Right lobe of liver (tissue), 6 donors: Measurements from ENCODE around the gene STRBP. TPM values are rescaled to one million over a fixed set of nuclear protein-coding genes. Genes with fewer than 3 reads are reported as not detected.

ENCODE experiments used
- ATAC-seq, 4 donors: fragments of 200-7000 bp; cut with Tn5 transposase; one replicate each; pipeline ENCODE4 v1.9.1; 2020; ENCODE audit warnings: mild to moderate bottlenecking in 4 of 4, moderate library complexity in 4 of 4
- DNase-seq, 3 donors: peaks; one replicate each; pipeline ENCODE4 v3.0.0-alpha.2; 2020
- H3K27ac ChIP-seq, 3 donors: fragments of 200-600 bp; one replicate each; pipeline ENCODE4 v1.8.0; 2022
- H3K27me3 ChIP-seq, 2 donors: fragments of 200-600 bp; one replicate each; pipeline ENCODE4 v1.8.0; 2022
- H3K36me3 ChIP-seq, 4 donors: fragments of 200-600 bp; sonication (generic) in 1 of 4; one replicate each; pipeline versions ENCODE4 v1.5.1 to v1.8.0; 2017 to 2022; ENCODE audit warnings: control low read depth in 1 of 4
- H3K4me1 ChIP-seq, 4 donors: fragments of 200-600 bp; sonication (generic) in 1 of 4; one replicate each; pipeline versions ENCODE4 v1.5.1 to v1.8.0; 2017 to 2022; ENCODE audit warnings: control low read depth in 1 of 4
- H3K4me3 ChIP-seq, 3 donors: fragments of 200-600 bp; one replicate each; pipeline ENCODE4 v1.8.0; 2022
- H3K9me3 ChIP-seq, 4 donors: fragments of 200-600 bp; sonication (generic) in 1 of 4; one replicate each; pipeline versions ENCODE4 v1.5.1 to v1.8.0; 2017 to 2022; ENCODE audit warnings: control low read depth in 1 of 4
- POLR2A ChIP-seq: fragments of 450-650 bp; IDR thresholded peaks from one replicate; pipeline ENCODE4 v1.6.1; 2017; ENCODE audit warnings: antibody characterized with exemption, mild to moderate bottlenecking
- WGBS: methylation state at CpG from one replicate; pipeline ENCODE4 v1.1.6; 2018; ENCODE audit warnings: low coverage, low lambda C conversion rate; ENCODE audit not compliant: insufficient coverage; ENCODE audit errors: missing lambda C conversion rate; 5-methylcytosine and 5-hydroxymethylcytosine counted together
- intact Hi-C, 2 donors: fragments of 100-400 bp; cut with DNase I; formaldehyde crosslinking; loops; one replicate each; pipeline versions ENCODE4 v1.11.2 to v1.14.1; 2022
- total RNA-seq, 6 experiments: library from RNA; depleted of rRNA in 2 of 6; stranded (reverse); fragments of >200 nt in 2 of 6; fragmentation: NEBNext Ultra II Directional in 3 of 6; extraction: Animal tissue kit (Norgen Biotek cat#: 25700) in 3 of 6; gene quantifications; one replicate each; pipeline versions ENCODE4 v1.1.0 to v1.2.4, GENCODE V29; 2016 to 2023
- TF ChIP-seq, protein P1 (sequence below), 4 donors: fragments of 200-600 bp in 3 of 4; fragments of 450-650 bp in 1 of 4; IDR thresholded peaks; one replicate each; pipeline versions ENCODE4 v1.5.1 to v1.8.0; 2016 to 2022; ENCODE audit warnings: antibody characterized with exemption in 4 of 4, mild to moderate bottlenecking in 2 of 4
- donor health status: DM: no; HTN: yes; CAD: no.
- donor health status: DM: no; HTN: no; CAD: no.
- donor health status: DM: no; HTN: no; CAD: no.
- donor health status: DM: no; HTN: yes; CAD: no.
- donor health status: DM: no; HTN: yes; CAD: no.

Gene STRBP
- total RNA-seq, 6 experiments from 2014 or later: 5.3 to 10.2 (median 8.3) TPM

DNA sequence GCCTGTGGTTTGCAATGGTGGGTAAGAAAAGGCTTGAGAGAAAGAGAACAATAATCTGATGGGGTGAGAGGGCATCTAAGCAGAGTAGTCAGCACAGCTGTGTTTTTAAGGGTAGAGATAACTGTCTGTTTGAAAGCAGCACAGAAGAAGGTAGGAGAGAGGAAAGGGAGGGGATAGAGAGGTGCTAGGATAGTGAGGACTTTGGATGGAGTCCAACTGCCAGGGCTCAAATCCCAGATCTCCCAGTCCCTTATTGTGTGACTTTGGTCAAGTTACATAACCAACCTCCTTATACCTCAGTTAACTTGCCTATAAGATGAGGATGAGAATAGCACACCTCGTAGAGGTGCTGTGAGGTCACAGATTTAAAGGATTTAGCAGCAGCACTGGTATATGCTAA lies 179.3 kb downstream of the STRBP start:
- 67% methylated on average over 1 of the region's 1 CpG for WGBS
- H3K36me3 ChIP-seq: peaks cover 0 to 12% (median 4%) of the 10 kb centered on the region in 4 donors

DNA sequence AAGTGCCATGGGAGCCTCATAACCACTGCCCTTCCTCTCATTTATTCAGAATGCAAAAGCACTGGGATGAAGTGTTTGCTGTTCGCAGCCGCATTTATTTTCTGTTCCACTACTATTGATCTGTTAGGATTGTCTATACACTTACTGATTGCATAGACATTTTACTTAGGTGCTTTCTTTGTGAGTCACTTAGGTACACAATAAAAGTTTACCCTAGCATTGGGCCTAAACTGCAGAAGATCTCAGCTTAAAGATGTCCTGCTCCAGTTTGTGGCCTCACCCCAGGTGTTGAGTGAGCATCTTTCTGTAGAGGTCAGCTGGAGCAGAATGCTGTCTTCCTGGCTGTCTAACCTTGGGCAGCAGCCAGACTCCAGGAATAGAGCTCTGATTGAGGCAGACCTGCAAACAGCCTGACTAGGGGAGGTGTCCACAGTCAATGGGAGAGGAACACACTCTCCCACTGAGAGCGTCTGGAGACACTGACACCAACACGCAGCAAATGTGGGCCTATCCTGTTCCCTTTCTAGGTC lies 181.0 kb downstream of the STRBP start:
- Histone ChIP-seq H3K4me3 (no peak overlapping the region), H3K27ac (peak overlapping the region in 1 of 3 donors; percentile 24), H3K4me1 (peaks cover 0 to 23% (median 0%) of the 10 kb centered on the region in 4 donors), H3K36me3 (peaks cover 0 to 7% (median 3%) of the 10 kb centered on the region in 4 donors), H3K9me3 (no peaks in the 10 kb centered on the region), H3K27me3 (no peaks in the 10 kb centered on the region)
- WGBS: 30% methylated on average over 2 of the region's 4 CpGs
- ATAC-seq: peak; percentile 78 to 84 (median 82)
- intact Hi-C loops: loop anchor here in 1 of 2 donors (10.0 kb wide), 1 partner anchor 257 kb away; no protein-coding TSS in a partner anchor
- DNase-seq: peak in 1 of 3 donors; percentile 58
- TF ChIP-seq POLR2A: no peak
- TF ChIP-seq, protein P1, sequence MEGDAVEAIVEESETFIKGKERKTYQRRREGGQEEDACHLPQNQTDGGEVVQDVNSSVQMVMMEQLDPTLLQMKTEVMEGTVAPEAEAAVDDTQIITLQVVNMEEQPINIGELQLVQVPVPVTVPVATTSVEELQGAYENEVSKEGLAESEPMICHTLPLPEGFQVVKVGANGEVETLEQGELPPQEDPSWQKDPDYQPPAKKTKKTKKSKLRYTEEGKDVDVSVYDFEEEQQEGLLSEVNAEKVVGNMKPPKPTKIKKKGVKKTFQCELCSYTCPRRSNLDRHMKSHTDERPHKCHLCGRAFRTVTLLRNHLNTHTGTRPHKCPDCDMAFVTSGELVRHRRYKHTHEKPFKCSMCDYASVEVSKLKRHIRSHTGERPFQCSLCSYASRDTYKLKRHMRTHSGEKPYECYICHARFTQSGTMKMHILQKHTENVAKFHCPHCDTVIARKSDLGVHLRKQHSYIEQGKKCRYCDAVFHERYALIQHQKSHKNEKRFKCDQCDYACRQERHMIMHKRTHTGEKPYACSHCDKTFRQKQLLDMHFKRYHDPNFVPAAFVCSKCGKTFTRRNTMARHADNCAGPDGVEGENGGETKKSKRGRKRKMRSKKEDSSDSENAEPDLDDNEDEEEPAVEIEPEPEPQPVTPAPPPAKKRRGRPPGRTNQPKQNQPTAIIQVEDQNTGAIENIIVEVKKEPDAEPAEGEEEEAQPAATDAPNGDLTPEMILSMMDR (IDR thresholded peaks at IDR 0.05): no peak

More for the DNA sequence above, 179.3 kb downstream of the STRBP start:
- Histone ChIP-seq H3K4me3 (no peak overlapping the region), H3K4me1 (peaks cover 0 to 23% (median 0%) of the 10 kb centered on the region in 4 donors), H3K9me3 (no peaks in the 10 kb centered on the region), H3K27me3 (no peaks in the 10 kb centered on the region), H3K27ac (no peak overlapping the region)
- no peak for TF ChIP-seq POLR2A
- TF ChIP-seq, protein P1 (IDR thresholded peaks at IDR 0.05): no peak
- DNase-seq: no peak
- peak in 3 of 4 donors; percentile 38 to 66 (median 47) for ATAC-seq
- intact Hi-C loops: loop anchor here in 1 of 2 donors (10.0 kb wide), 1 partner anchor 256 kb away; no protein-coding TSS in a partner anchor

DNA sequence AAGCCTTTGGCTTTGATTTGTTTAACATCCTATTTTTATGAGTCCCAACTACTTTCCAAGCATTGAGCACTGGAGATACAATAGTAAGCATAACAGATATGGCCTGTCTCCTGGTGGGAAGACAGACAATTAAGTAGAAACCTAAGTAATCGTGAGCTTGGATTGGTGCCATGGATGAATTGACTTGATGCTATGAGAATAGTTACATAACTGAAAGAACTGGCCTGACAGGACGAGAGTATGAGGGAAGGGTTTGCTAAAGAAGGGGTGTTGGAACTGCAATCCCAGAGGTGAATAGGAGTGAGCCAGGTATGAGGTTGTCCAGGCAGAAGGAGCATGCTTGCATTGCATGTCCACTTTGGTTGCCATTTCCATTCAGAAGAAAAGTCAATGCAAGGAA lies 182.5 kb downstream of the STRBP start:
- Histone ChIP-seq H3K27ac (no peak overlapping the region), H3K4me3 (no peak overlapping the region), H3K27me3 (no peaks in the 10 kb centered on the region), H3K4me1 (peaks cover 0 to 18% (median 0%) of the 10 kb centered on the region in 4 donors), H3K9me3 (no peaks in the 10 kb centered on the region), H3K36me3 (peaks cover 0 to 7% (median 0%) of the 10 kb centered on the region in 4 donors)
- intact Hi-C loops: loop anchor here in 1 of 2 donors (10.0 kb wide), 1 partner anchor 259 kb away; no protein-coding TSS in a partner anchor
- WGBS: 53% methylated on average over 2 of the region's 2 CpGs
- ATAC-seq: no peak
- no peak for DNase-seq
- TF ChIP-seq POLR2A: no peak
- TF ChIP-seq, protein P1 (IDR thresholded peaks at IDR 0.05): no peak

DNA sequence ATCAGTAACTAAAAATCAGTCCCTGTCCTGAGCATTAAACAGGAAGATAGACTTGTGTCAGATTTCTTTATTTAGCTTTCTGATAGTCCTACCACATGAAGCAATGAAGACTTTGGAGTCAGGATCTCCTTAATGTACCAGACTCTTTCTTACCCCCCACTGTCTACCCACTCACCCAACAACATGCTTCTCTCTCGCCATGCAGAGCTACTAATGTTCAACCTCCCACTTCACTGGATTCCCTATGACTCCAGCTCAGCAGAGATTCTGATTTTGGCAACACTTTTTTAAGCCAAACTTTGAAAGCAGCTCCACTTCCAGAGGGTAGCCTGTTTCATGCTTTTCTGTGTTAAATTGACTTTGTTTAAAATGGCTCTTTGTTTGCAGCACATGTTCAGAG lies 184.1 kb downstream of the STRBP start:
- Histone ChIP-seq H3K27ac (no peak overlapping the region), H3K4me1 (peaks cover 0 to 17% (median 0%) of the 10 kb centered on the region in 4 donors), H3K9me3 (no peaks in the 10 kb centered on the region), H3K27me3 (no peaks in the 10 kb centered on the region), H3K4me3 (no peak overlapping the region), H3K36me3 (peaks cover 0 to 3% (median 0%) of the 10 kb centered on the region in 4 donors)
- intact Hi-C loops: loop anchor here in 1 of 2 donors (10.0 kb wide), 1 partner anchor 261 kb away; no protein-coding TSS in a partner anchor
- TF ChIP-seq POLR2A: no peak
- TF ChIP-seq, protein P1 (IDR thresholded peaks at IDR 0.05): no peak
- DNase-seq (no peak), ATAC-seq (no peak)
- WGBS: 100% methylated on average over 1 of the region's 1 CpG
